Heart left ventricle (tissue), 16 donors: ENCODE data around the gene DPP3. TPM values are rescaled to one million over a fixed set of nuclear protein-coding genes. Genes with fewer than 3 reads are reported as not detected.
A peak's percentile ranks its signal among the peaks of the same experiment; 100 is the strongest.

Experiments used
- ATAC-seq, 4 donors: fragments of 200-7000 bp; cut with Tn5 transposase; one replicate each; pipeline ENCODE4 v1.9.1; 2020 to 2022; ENCODE audit warnings: moderate library complexity in 4 of 4, mild to moderate bottlenecking in 3 of 4, moderate number of reproducible peaks in 1 of 4
- DNase-seq, 5 donors: peaks; one replicate each; pipeline ENCODE4 v3.0.0-alpha.2; 2020
- H3K27ac ChIP-seq, 12 donors: fragments of 200-600 bp; sonication (generic) in 4 of 12; one replicate each; pipeline versions ENCODE4 v1.5.0 to v1.8.0; 2016 to 2022; ENCODE audit warnings: mild to moderate bottlenecking in 2 of 12
- H3K27me3 ChIP-seq, 9 donors: fragments of 200-600 bp; sonication (generic) in 2 of 9; one replicate each; pipeline versions ENCODE4 v1.5.1 to v1.8.0; 2016 to 2022; ENCODE audit warnings: mild to moderate bottlenecking in 3 of 9
- H3K36me3 ChIP-seq, 9 donors: fragments of 200-600 bp; sonication (generic) in 2 of 9; one replicate each; pipeline versions ENCODE4 v1.5.0 to v1.8.0; 2018 to 2022; ENCODE audit warnings: mild to moderate bottlenecking in 2 of 9
- H3K4me1 ChIP-seq, 12 donors: fragments of 200-600 bp; sonication (generic) in 4 of 12; one replicate each; pipeline versions ENCODE4 v1.5.0 to v1.8.0; 2016 to 2022; ENCODE audit warnings: mild to moderate bottlenecking in 3 of 12
- H3K4me3 ChIP-seq, 12 donors: fragments of 200-600 bp; sonication (generic) in 4 of 12; one replicate each; pipeline versions ENCODE4 v1.5.0 to v1.8.0; 2017 to 2022; ENCODE audit warnings: mild to moderate bottlenecking in 9 of 12, moderate library complexity in 4 of 12
- H3K9me3 ChIP-seq, 12 donors: fragments of 200-600 bp; sonication (generic) in 4 of 12; one replicate each; pipeline versions ENCODE4 v1.5.0 to v1.8.0; 2016 to 2022; ENCODE audit warnings: mild to moderate bottlenecking in 1 of 12
- CTCF ChIP-seq, 12 donors: fragments of 200-600 bp; sonication (generic) in 4 of 12; IDR thresholded peaks; one replicate each; pipeline versions ENCODE4 v1.5.0 to v1.8.0; 2018 to 2022; ENCODE audit warnings: antibody characterized with exemption in 12 of 12, mild to moderate bottlenecking in 5 of 12
- POLR2A ChIP-seq, 2 donors: fragments of 450-650 bp; IDR thresholded peaks; one replicate each; pipeline ENCODE4 v1.6.1; 2017; ENCODE audit warnings: antibody characterized with exemption in 2 of 2, mild to moderate bottlenecking in 2 of 2, moderate library complexity in 2 of 2
- WGBS, 4 donors: extraction: QIAGEN DNeasy Blood & Tissue Kit in 2 of 4; methylation state at CpG; one replicate each; pipeline versions ENCODE4 v1.1.5 to v1.1.7; 2013 to 2018; 5-methylcytosine and 5-hydroxymethylcytosine counted together
- intact Hi-C, 10 donors: fragments of 100-400 bp; cut with DNase I; formaldehyde crosslinking; loops; one replicate each; pipeline versions ENCODE4 v1.11.1 to v1.14.2; 2022
- polyA plus RNA-seq, 2 donors: library from polyadenylated mRNA; stranded (reverse); fragments of 200-250 nt; gene quantifications; one replicate each; pipeline ENCODE4 v1.2.3, GENCODE V29; 2013
- total RNA-seq, 9 donors: library from RNA; depleted of rRNA in 2 of 9; stranded (reverse); fragments of >200 nt in 2 of 9; fragmentation: NEBNext Ultra II Directional in 3 of 9; extraction: Animal tissue kit (Norgen Biotek cat#: 25700) in 3 of 9; gene quantifications; one replicate each; pipeline versions ENCODE4 v1.1.0 to v1.2.4, GENCODE V29; 2016 to 2023
- donor health status: ischemic (EF 13 %, LVEDD 7.1; RV severe dilation, severe dysfunction).
- donor health status: healthy with polysubstance abuse.
- donor health status: DM: no; HTN: yes; CAD: no.
- donor health status: DM: no; HTN: no; CAD: no.
- donor health status: ischemic (EF 25% LVEDD 6.9; RV normal size, moderate dysfunction).
- donor health status: ischemic (EF 25% LVEDD 5.7; RV mildly dilated, moderate dysfunction).
- donor health status: healthy.
- donor health status: DM: yes; HTN: yes; CAD: no.
- donor health status: ischemic (EF 35%, LVEDD 5.7; RV mildly dilated, moderate dysfunction).
- donor health status: nonischemic (EF 11% LVEDD 7.7; RV severe dilation, severe dysfunction).
- donor health status: DM: yes; HTN: yes; CAD: no.
- donor health status: PGD.
- donor health status: ischemic (EF 29% LVEDD 5.4; RV normal size, mild dysfunction).
- donor health status: nonischemic (EF 23%, LVEDD 6.1; RV moderate dilation, normal function).

DPP3 gene
- total and polyA plus RNA-seq, 11 donors = 6.2 to 43.1 (median 14.9) TPM

- H3K4me1 ChIP-seq = peaks cover 2 to 40% (median 22%) of the 10 kb centered on the region in 12 donors
- no peak for ATAC-seq
- WGBS, 4 donors = 29 to 44% (median 31%) methylated on average over 14 to 18 of the region's 18 CpGs
- peak overlapping the region in 8 of 12 donors; percentile 67 to 98 (median 84) for H3K4me3 ChIP-seq
- no peak for DNase-seq
- H3K9me3 ChIP-seq = no peaks in the 10 kb centered on the region
- H3K27me3 ChIP-seq = no peaks in the 10 kb centered on the region
- peaks cover 0 to 11% (median 3%) of the 10 kb centered on the region in 9 donors for H3K36me3 ChIP-seq
- TF ChIP-seq POLR2A (IDR thresholded peaks at IDR 0.05) (no peak), CTCF (IDR thresholded peaks at IDR 0.05) (no peak)
- H3K27ac ChIP-seq = peak overlapping the region in 1 of 12 donors; percentile 85
- intact Hi-C loops = no loop called here
Measured at GRCh38 chr11:66546966-66547661, 66.9 kb downstream of the DPP3 start.

GRCh38 chr11:66547662-66548009, 67.4 kb downstream of the DPP3 start:
- no peak for DNase-seq
- no peak for TF ChIP-seq CTCF (IDR thresholded peaks at IDR 0.05)
- no peak for TF ChIP-seq POLR2A (IDR thresholded peaks at IDR 0.05)

GRCh38 chr11:66548041-66548440, 67.8 kb downstream of the DPP3 start:
- no peaks in the 10 kb centered on the region for H3K9me3 ChIP-seq
- no peak overlapping the region for H3K4me3 ChIP-seq
- 45 to 60% (median 54%) methylated on average over 7 to 11 of the region's 11 CpGs for WGBS, 4 donors
- ATAC-seq (no peak), DNase-seq (no peak)
- peaks cover 0 to 2% (median 0%) of the 10 kb centered on the region in 9 donors for H3K36me3 ChIP-seq
- no peaks in the 10 kb centered on the region for H3K27me3 ChIP-seq
- peaks cover 2 to 37% (median 22%) of the 10 kb centered on the region in 12 donors for H3K4me1 ChIP-seq
- intact Hi-C loops = no loop called here
- TF ChIP-seq POLR2A (IDR thresholded peaks at IDR 0.05) = no peak
- TF ChIP-seq CTCF (IDR thresholded peaks at IDR 0.05) = no peak
- peak overlapping the region in 1 of 12 donors; percentile 85 for H3K27ac ChIP-seq

More at GRCh38 chr11:66547662-66548009, 67.4 kb downstream of the DPP3 start:
- peaks cover 0 to 6% (median 0%) of the 10 kb centered on the region in 9 donors for H3K36me3 ChIP-seq
- WGBS, 4 donors = 37 to 56% (median 47%) methylated on average over 3 to 5 of the region's 5 CpGs
- no peak overlapping the region for H3K4me3 ChIP-seq
- no peaks in the 10 kb centered on the region for H3K27me3 ChIP-seq
- peaks cover 2 to 37% (median 22%) of the 10 kb centered on the region in 12 donors for H3K4me1 ChIP-seq
- no peak for ATAC-seq
- no peaks in the 10 kb centered on the region for H3K9me3 ChIP-seq
- intact Hi-C loops = no loop called here
- peak overlapping the region in 1 of 12 donors; percentile 85 for H3K27ac ChIP-seq

GRCh38 chr11:66548774-66549630, 68.8 kb downstream of the DPP3 start:
- Histone ChIP-seq H3K9me3 (no peaks in the 10 kb centered on the region), H3K36me3 (no peaks in the 10 kb centered on the region), H3K4me3 (no peak overlapping the region), H3K4me1 (peaks cover 2 to 28% (median 19%) of the 10 kb centered on the region in 12 donors), H3K27me3 (no peaks in the 10 kb centered on the region), H3K27ac (no peak overlapping the region)
- intact Hi-C loops = no loop called here
- TF ChIP-seq CTCF (IDR thresholded peaks at IDR 0.05) (no peak), POLR2A (IDR thresholded peaks at IDR 0.05) (no peak)
- no peak for DNase-seq
- WGBS, 4 donors = 53 to 55% (median 55%) methylated on average over 16 of the region's 16 CpGs
- no peak for ATAC-seq
